GM21447 (cell line): ENCODE data around the gene RBM45.
"Not testable (repeated sequence)": the region's sequence is repeated elsewhere in the genome, so short reads cannot be mapped to it uniquely, and the experiment has no call there.

Experiments used
- ATAC-seq: cut with Tn5 transposase; IDR thresholded peaks from one replicate; pipeline ENCODE4 v1.9.1; 2021; ENCODE audit not compliant: unreplicated experiment

The RBM45 gene

DNA sequence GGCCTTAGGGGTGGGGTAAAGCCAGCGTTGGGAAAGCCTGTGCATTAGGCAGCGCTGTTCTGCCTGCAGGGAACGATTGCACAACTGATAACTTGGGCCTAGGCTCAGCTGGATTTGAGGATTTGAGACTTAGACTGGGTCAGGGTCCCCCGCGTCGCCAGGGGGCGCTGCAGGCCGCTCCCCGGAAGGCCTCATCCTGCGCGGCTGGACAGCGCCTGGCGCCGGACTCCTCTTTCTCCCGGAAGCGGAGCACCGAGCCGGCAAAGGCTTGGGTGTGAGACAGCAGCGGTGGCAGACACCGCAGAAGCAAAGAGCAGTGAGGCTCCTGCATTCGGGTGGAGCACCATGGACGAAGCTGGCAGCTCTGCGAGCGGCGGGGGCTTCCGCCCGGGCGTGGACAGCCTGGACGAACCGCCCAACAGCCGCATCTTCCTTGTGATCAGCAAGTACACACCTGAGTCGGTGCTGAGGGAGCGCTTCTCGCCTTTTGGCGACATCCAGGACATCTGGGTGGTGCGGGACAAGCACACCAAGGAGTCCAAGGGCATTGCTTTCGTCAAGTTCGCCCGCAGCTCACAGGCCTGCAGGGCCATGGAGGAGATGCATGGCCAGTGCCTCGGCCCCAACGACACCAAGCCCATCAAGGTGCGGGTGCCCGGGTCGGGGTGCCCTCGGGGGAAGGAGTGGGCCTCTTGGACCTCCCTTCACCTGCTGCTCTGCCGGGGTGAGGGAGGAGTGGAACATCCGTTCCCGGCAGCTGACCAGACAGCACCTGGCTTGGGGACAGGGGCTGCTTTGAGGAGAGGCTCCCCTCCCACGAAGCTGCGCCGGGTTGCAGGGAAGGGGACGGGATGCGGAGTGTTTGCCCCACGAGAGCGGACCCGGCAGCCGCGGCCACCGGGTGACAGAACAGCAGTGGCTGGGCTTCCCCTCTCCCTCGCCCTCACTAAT, at the start of gene RBM45:
Gene RBM45 (plus strand): TSS at position 236 of the 951 bp plus-strand sequence. CDS start 110 bp downstream, at position 346.
- ATAC-seq, result peak; percentile 91

GRCh38 chr2:178066324-178066723, 45.9 kb upstream of the RBM45 start:
- no peak for ATAC-seq

- ATAC-seq, result no peak
Observed at GRCh38 chr2:178066890-178067669, 45.2 kb upstream of the RBM45 start.

GRCh38 chr2:178068823-178069454, 43.3 kb upstream of the RBM45 start:
- no peak for ATAC-seq

- no peak for ATAC-seq
Observed at GRCh38 chr2:178069551-178069950, 42.7 kb upstream of the RBM45 start.

DNA sequence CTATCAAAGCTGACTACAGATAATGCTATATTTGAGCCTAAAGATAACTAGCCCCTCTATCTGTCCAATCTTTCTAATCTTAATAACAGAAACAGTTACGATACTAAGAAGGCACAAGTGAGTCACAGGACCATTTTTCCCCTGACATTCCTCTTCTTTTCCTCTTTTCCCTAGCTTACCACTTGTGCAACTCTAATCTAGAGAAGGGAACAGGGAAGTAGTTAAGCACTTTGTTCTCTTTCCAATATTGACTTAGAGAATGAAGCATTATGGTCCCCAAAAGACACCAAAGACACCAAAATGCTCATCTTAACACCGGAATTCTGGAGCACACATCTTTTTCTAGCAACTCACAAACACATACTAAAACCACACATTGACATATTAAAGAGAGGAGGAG, 41.4 kb upstream of the RBM45 start:
- no peak for ATAC-seq

GRCh38 chr2:178072000-178072382, 40.2 kb upstream of the RBM45 start:
- ATAC-seq, result no peak

GRCh38 chr2:178072383-178073301, 39.6 kb upstream of the RBM45 start, which contains the start of gene PDE11A:
TSS of gene PDE11A (minus strand) at chr2:178072777. CDS start at chr2:178072437, 340 bp downstream.
- ATAC-seq, result peak; percentile 66

GRCh38 chr2:178074123-178075005, 37.9 kb upstream of the RBM45 start:
- ATAC-seq, result no peak

- ATAC-seq, result no peak
Observed at GRCh38 chr2:178075006-178075326, 37.3 kb upstream of the RBM45 start.

- ATAC-seq, result no peak
Observed at GRCh38 chr2:178076130-178076529, 36.1 kb upstream of the RBM45 start.

DNA sequence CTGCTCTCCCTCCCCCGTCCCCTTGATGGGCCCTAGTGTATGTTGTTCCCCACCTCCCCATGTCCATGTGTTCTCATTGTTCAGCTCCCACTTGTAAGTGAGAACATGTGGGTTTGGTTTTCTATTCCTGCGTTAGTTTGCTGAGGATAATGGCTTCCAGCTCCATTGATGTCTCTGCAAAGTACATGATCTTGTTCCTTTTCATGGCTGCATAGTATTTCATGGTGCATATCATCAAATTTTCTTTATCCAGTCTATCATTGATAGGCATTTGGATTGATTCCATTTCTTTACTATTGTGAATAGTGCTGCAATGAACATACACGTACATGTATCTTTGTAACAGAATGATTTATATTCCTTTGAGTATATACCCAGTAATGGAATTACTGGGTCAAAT, 33.0 kb upstream of the RBM45 start:
- ATAC-seq, result not testable (repeated sequence)

DNA sequence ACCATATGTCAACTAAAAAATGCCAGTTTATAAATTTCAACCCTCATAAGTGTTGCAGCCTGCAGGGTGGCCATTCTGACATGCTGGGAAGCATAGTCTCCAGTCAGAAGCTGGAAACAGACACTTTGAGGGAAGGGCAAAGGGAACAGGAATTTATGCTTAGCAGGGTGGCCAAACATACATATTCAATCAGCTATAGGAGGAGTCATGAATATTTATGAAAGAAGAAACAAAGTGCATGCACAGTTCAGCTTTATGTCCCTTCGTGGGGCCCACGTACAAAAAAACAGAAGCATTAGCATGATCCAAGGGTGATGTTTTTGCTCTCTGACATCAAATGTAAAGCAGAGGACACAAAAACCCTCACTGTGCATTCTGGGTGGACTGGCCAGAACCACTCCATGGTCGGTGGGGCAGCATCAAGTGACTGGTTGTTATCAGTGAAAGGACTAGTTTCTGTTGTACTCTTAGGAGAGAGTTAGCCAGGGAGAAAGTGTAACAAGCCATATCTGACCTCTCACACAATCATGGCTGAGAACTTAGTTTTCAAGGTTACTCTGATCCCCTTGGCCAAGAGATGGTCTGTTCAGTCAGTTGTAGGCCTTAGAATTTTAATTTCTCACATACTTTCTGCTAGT, 29.7 kb upstream of the RBM45 start:
- ATAC-seq, result no peak

GRCh38 chr2:178084273-178084672, 28.0 kb upstream of the RBM45 start:
- ATAC-seq, result no peak

GRCh38 chr2:178088774-178089270, 23.4 kb upstream of the RBM45 start:
- no peak for ATAC-seq

- no peak for ATAC-seq
Observed at GRCh38 chr2:178093471-178093870, 18.8 kb upstream of the RBM45 start.

DNA sequence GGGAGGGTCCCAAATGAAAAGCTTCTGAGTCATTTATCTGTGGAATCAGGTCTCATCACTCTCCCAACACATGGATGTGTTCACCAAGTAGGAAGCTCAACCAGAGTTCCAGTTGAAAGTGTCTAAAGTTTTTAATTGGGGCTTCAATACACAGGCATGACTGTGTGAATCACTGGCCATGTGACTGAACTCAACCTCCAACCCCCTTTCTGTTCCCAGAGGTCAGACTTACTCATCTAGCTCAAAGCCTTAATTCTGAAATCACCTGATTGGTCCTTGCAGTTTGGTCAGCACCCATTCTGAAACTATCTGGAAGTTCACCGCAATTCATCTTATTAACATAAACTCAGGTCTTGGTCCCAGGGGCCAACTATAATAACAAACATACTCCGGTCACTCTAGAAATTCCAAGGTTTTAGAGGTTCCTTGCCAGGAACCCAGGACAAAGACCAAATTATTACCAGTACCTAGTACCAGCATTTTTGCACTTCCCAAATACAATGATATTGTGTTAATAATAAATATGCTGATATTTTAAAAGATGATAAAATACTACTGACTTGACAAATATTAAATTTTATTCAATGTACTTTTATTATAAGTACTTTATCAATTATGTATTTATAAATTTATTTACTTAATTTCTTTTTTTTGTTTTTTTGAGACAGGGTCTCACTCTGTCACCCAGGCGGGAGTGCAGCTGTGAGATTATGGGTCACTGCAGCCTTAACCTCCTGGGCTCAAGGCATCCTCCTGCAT, 10.7 kb upstream of the RBM45 start:
- no peak for ATAC-seq

- ATAC-seq, result no peak
Observed at GRCh38 chr2:178105566-178105965, 6.7 kb upstream of the RBM45 start.
